AG04450 (cell line): ENCODE data around the gene STK40. TPM values are rescaled to one million over a fixed set of nuclear protein-coding genes. Genes with fewer than 3 reads are reported as not detected.

Source experiments
- CTCF ChIA-PET: fragments of 300-600, 350-600 bp; formaldehyde crosslinking; extraction: SDS; loops from one replicate; lab custom pipeline; 2022; ENCODE audit warnings: antibody characterized with exemption, inconsistent platforms; lab: Charles Lee
- POLR2A ChIA-PET: fragments of 350-600 bp; formaldehyde crosslinking; extraction: SDS; loops from one replicate; lab custom pipeline; 2021; ENCODE audit warnings: antibody characterized with exemption, inconsistent platforms; lab: Yijun Ruan, JAX
- DNase-seq: peaks from one replicate; pipeline ENCODE4 v3.0.0-alpha.2; 2011; ENCODE audit warnings: low read depth, low spot score
- H3K27ac ChIP-seq: one replicate; pipeline ENCODE4 v1.5.1; 2012; ENCODE audit warnings: low read depth, low read length, control low read depth
- H3K27me3 ChIP-seq: one replicate; pipeline ENCODE4 v1.6.0; 2012; ENCODE audit warnings: low read length; ENCODE audit not compliant: control insufficient read depth, insufficient read depth
- H3K4me3 ChIP-seq: 2 replicates; pipeline ENCODE4 v1.5.1; 2011; ENCODE audit warnings: mild to moderate bottlenecking, low read depth, low read length, control low read depth
- H3K9me3 ChIP-seq: 2 replicates; pipeline ENCODE4 v1.5.1; 2012; ENCODE audit warnings: low read length; ENCODE audit not compliant: control insufficient read depth, insufficient read depth
- polyA plus RNA-seq: library from polyadenylated mRNA; depleted of rRNA; stranded (reverse); fragments of >200 nt; gene quantifications from 2 replicates; pipeline ENCODE4 v1.2.3, GENCODE V29; 2011
- TF ChIP-seq, protein P1 (sequence below): IDR thresholded peaks from 2 replicates; pipeline ENCODE4 v1.5.1; 2011; ENCODE audit warnings: low read depth, low read length, control low read depth, inconsistent platforms

Gene STK40
- polyA plus RNA-seq, 1 experiment = 26.4 TPM

DNA sequence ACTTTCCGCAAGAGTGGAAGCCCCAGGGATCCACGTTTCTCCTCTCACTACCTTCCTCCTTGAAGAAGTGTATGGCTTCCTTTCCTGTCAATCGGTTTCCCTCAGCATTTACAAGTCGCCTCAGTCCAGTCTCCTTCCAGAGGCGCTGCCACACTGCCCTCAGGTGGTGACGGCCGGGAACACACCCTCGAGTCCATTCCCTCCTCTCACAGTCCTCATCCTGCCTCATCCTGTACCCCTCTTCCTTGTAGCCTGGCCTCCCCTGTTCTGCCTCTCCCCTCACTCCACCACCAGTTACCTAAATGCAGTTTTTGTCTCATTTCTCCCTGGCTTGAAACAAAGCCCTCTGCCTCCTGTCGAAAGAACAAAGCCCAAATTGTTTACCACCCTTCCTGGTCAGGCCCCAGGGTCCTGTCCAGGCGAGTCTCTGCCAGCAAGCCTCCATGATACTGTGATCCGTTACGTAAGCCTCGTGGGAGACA, 35.2 kb upstream of the STK40 start:
- Histone ChIP-seq H3K9me3 (no peaks in the 10 kb centered on the region), H3K27ac (no peak overlapping the region), H3K4me3 (no peak overlapping the region), H3K27me3 (no peaks in the 10 kb centered on the region)
- DNase-seq = peak; percentile 61
- TF ChIP-seq, protein P1, sequence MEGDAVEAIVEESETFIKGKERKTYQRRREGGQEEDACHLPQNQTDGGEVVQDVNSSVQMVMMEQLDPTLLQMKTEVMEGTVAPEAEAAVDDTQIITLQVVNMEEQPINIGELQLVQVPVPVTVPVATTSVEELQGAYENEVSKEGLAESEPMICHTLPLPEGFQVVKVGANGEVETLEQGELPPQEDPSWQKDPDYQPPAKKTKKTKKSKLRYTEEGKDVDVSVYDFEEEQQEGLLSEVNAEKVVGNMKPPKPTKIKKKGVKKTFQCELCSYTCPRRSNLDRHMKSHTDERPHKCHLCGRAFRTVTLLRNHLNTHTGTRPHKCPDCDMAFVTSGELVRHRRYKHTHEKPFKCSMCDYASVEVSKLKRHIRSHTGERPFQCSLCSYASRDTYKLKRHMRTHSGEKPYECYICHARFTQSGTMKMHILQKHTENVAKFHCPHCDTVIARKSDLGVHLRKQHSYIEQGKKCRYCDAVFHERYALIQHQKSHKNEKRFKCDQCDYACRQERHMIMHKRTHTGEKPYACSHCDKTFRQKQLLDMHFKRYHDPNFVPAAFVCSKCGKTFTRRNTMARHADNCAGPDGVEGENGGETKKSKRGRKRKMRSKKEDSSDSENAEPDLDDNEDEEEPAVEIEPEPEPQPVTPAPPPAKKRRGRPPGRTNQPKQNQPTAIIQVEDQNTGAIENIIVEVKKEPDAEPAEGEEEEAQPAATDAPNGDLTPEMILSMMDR = peak; percentile 98
- CTCF ChIA-PET = interaction anchor here (1.0 to 3.1 kb wide), 7 partner anchors 8 to 272 kb away, joined by 3 to 34 read pairs (median 8); partner anchors contain the start of gene TRAPPC3
- POLR2A ChIA-PET = interaction anchor here (2.2 kb wide), 1 partner anchor 34 kb away, joined by 18 read pairs; the partner anchor contains the start of gene STK40

GRCh38 chr1:36420409-36420808, 34.7 kb upstream of the STK40 start:
- POLR2A ChIA-PET = interaction anchor here (0.7 to 2.2 kb wide), 6 partner anchors 34 to 271 kb away, joined by 3 to 18 read pairs (median 4); partner anchors contain the start of genes EVA1B, STK40 and TRAPPC3
- Histone ChIP-seq H3K4me3 (no peak overlapping the region), H3K9me3 (no peaks in the 10 kb centered on the region), H3K27me3 (no peaks in the 10 kb centered on the region), H3K27ac (no peak overlapping the region)
- no peak for DNase-seq
- TF ChIP-seq, protein P1 = no peak
- CTCF ChIA-PET = interaction anchor here (0.6 to 3.1 kb wide), 22 partner anchors 8 to 348 kb away, joined by 3 to 34 read pairs (median 4); partner anchors contain the start of genes EVA1B, LSM10, STK40 and TRAPPC3

- H3K9me3 ChIP-seq = no peaks in the 10 kb centered on the region
- H3K27ac ChIP-seq = no peak overlapping the region
- no peak overlapping the region for H3K4me3 ChIP-seq
- POLR2A ChIA-PET = interaction anchor here (0.7 to 2.2 kb wide), 7 partner anchors 33 to 270 kb away, joined by 3 to 18 read pairs (median 4); partner anchors contain the start of genes EVA1B, STK40 and TRAPPC3
- DNase-seq = no peak
- CTCF ChIA-PET = interaction anchor here (0.6 to 3.1 kb wide), 12 partner anchors 13 to 325 kb away, joined by 3 to 34 read pairs (median 5); partner anchors contain the start of genes LSM10, STK40 and TRAPPC3
- H3K27me3 ChIP-seq = no peaks in the 10 kb centered on the region
- TF ChIP-seq, protein P1 = no peak
These were observed 33.8 kb upstream of the STK40 start for GRCh38 chr1:36419569-36419968.

DNA sequence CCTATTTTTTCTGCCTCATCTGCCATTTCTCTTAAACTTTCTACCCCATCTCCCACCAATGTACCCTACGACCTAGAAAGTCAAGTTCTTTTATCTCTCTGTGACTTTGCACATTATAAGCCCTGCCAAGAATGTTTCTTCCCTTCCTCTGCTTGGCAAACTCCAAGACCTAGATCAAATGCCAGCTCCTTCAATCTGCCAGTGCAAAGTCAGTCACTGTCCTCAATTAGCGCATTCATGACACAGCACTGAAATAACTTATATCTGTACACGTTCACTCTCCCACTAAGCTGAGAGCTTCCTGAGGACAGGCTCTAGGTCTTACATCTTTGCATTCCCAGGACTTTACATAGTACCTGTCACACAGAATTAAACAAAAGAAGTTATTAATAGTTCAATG, 33.4 kb upstream of the STK40 start:
- TF ChIP-seq, protein P1 = no peak
- H3K9me3 ChIP-seq = no peaks in the 10 kb centered on the region
- no peaks in the 10 kb centered on the region for H3K27me3 ChIP-seq
- H3K27ac ChIP-seq = no peak overlapping the region
- H3K4me3 ChIP-seq = no peak overlapping the region
- no peak for DNase-seq
- ChIA-PET POLR2A (interaction anchor here (0.7 to 2.2 kb wide), 5 partner anchors 33 to 269 kb away, joined by 3 to 18 read pairs (median 5); partner anchors contain the start of genes STK40 and TRAPPC3), CTCF (interaction anchor here (1.0 to 3.1 kb wide), 7 partner anchors 12 to 324 kb away, joined by 3 to 34 read pairs (median 12); partner anchors contain the start of gene TRAPPC3)

DNA sequence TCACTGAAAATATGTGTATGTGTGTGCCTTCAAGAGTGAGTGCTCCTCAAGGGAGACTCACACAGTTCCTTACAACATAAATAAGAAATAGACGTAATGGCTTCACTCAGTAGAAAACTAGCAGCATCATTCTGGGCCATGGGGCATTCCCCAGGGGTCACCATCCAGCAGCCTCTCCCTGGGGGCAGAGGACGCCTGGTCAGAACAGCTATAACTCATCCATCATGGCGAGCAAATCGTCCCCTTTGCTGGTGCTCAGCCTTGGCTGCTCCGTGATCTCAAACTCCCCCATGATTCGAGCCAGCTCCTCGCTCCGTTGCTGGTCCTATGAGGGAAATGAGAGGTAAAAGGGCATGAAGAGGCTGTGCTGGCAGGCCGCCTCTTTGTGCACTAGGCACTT, 32.2 kb upstream of the STK40 start:
- ChIA-PET CTCF (interaction anchor here (1.3 to 3.1 kb wide), 4 partner anchors 49 to 269 kb away, joined by 6 to 34 read pairs (median 19); partner anchors contain the start of gene TRAPPC3), POLR2A (interaction anchor here (0.6 kb wide), 1 partner anchor 62 kb away, joined by 5 read pairs; no protein-coding TSS in a partner anchor)
- no peak overlapping the region for H3K4me3 ChIP-seq
- no peak overlapping the region for H3K27ac ChIP-seq
- TF ChIP-seq, protein P1 = no peak
- no peaks in the 10 kb centered on the region for H3K9me3 ChIP-seq
- no peaks in the 10 kb centered on the region for H3K27me3 ChIP-seq
- no peak for DNase-seq
